ENCODE data around the gene DYNLT4. TPM values are rescaled to one million over a fixed set of nuclear protein-coding genes. Genes with fewer than 3 reads are reported as not detected.
"Not testable (repeated sequence)": the region's sequence is repeated elsewhere in the genome, so short reads cannot be mapped to it uniquely, and the experiment has no call there.

The DYNLT4 gene
- total RNA-seq, 5 donors from 2014 or later (not counting 1 experiment from before 2014, with no cell fraction given), result 0.36 to 4.3 (median 2.3) TPM; not detected in 1

DNA sequence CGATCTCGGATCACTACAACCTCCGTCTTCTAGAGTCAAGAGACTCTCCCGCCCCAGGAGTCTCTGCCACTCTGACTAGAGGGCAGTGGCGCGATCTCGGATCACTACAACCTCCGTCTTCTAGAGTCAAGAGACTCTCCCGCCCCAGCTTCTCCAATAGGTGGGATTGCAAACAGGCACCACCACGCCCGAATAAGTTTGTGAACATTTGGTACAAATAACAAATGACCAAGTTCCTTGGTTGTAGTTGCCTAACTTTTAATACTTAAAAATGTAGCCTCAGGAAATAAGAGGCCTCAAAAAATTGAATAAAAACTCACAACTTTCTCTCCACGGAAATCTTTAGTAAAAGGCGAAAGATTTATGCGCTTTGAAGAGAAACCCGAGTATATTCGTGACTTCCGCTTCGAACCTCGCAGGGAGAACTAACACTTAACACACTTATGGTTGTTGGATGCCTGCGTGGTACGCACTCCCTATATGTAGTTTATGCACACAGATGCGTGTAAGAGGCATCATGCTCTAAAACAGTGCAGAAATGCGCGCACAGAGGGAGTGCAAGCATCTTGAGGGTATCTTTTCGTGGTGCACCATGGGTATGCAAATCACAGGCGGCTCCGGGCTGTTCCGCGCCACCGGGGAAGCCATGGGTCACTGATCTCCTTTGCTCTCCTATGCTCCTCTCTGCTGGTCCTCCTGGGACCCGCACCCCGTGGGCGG lies 12.6 kb upstream of the DYNLT4 start:
- Mint-ChIP-seq H3K36me3 (no peaks in the 10 kb centered on the region), H3K4me1 (peaks cover 39 to 47% (median 41%) of the 10 kb centered on the region in 3 donors), H3K27me3 (no peaks in the 10 kb centered on the region), H3K4me3 (peak overlapping the region; percentile 84 to 96 (median 95)), H3K9me3 (no peaks in the 10 kb centered on the region), H3K27ac (peak overlapping the region; percentile 100)
- ATAC-seq (replicated peaks in 1 of 4) (peak; percentile 79 to 87 (median 82)), DNase-seq (peak; percentile 55 to 90 (median 75))
- WGBS (ENCODE audit: insufficient coverage), result under 1% methylated on average over 18 of the region's 33 CpGs
- H3K9me3 ChIP-seq, result no peaks in the 10 kb centered on the region
- ChIA-PET POLR2A (interaction anchor here (0.5 to 4.4 kb wide), 15 partner anchors 9 to 192 kb away, joined by 3 to 51 read pairs (median 4); partner anchors contain the start of genes BTBD19 (in 2 of the 2), PLK3 (in 2 of the 2), DYNLT4 (in 1 of the 2) and UROD (in 1 of the 2)), CTCF (interaction anchor here (0.9 to 2.8 kb wide), 8 partner anchors 10 to 89 kb away, joined by 3 to 25 read pairs (median 4); partner anchors contain the start of genes BEST4 (in 1 of the 2), BTBD19 (in 1 of the 2), PLK3 (in 1 of the 2) and RNU5D-1 (in 1 of the 2))
- H3K36me3 ChIP-seq (ENCODE audit: control insufficient read depth in 2 of 2, extremely low read depth in 1 of 2, insufficient read depth in 1 of 2, low read length in 1 of 2), result no peaks in the 10 kb centered on the region
- H3K4me1 ChIP-seq (ENCODE audit: control insufficient read depth in 1 of 2, extremely low read depth in 1 of 2, insufficient read depth in 2 of 2, low read length in 2 of 2), result peaks cover 10 to 30% of the 10 kb centered on the region in 2 experiments
- H3K27ac ChIP-seq (ENCODE audit: low read length), result peak overlapping the region; percentile 100
- H3K4me3 ChIP-seq (ENCODE audit: control insufficient read depth in 1 of 2, extremely low read depth in 1 of 2, low read length in 1 of 2), result peak overlapping the region; percentile 77 to 91
- H3K27me3 ChIP-seq (replicated peaks in 1 of 2; ENCODE audit: control insufficient read depth in 2 of 2, extremely low read depth in 1 of 2, insufficient read depth in 2 of 2, low read length in 1 of 2), result no peaks in the 10 kb centered on the region

DNA sequence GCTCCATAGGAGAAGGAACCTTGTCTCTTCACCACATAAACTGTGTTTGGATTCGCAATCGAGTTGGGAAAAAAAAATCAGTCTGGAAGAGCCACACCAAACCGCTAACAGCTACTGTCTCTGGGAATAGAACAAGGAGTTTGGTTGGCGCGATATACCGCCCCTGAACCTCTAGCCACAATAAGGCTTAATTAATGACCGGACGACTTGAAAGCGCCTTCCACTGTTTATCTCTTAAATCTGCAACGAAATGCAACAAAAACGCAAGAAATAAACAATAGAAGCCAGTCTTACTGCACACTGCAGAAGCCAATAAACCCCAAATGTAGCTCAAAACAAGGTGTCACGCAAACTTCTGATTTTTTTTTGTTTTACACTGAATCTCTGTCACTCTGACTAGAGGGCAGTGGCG lies 12.1 kb upstream of the DYNLT4 start:
- peak overlapping the region; percentile 77 to 91 for H3K4me3 ChIP-seq (ENCODE audit: control insufficient read depth in 1 of 2, extremely low read depth in 1 of 2, low read length in 1 of 2)
- peaks cover 10 to 36% of the 10 kb centered on the region in 2 experiments for H3K4me1 ChIP-seq (ENCODE audit: control insufficient read depth in 1 of 2, extremely low read depth in 1 of 2, insufficient read depth in 2 of 2, low read length in 2 of 2)
- Mint-ChIP-seq H3K27ac (peak overlapping the region; percentile 100), H3K27me3 (no peaks in the 10 kb centered on the region), H3K9me3 (no peaks in the 10 kb centered on the region), H3K36me3 (no peaks in the 10 kb centered on the region), H3K4me1 (peaks cover 41 to 52% (median 42%) of the 10 kb centered on the region in 3 donors), H3K4me3 (peak overlapping the region; percentile 84 to 96 (median 95))
- no peaks in the 10 kb centered on the region for H3K36me3 ChIP-seq (ENCODE audit: control insufficient read depth in 2 of 2, extremely low read depth in 1 of 2, insufficient read depth in 1 of 2, low read length in 1 of 2)
- CTCF ChIA-PET, result interaction anchor here in 1 of 2 donors (0.9 to 2.8 kb wide), 6 partner anchors 10 to 88 kb away, joined by 3 to 25 read pairs (median 4); partner anchors contain the start of genes BEST4, BTBD19, PLK3 and RNU5D-1
- POLR2A ChIA-PET, result interaction anchor here (0.5 to 4.4 kb wide), 14 partner anchors 10 to 763 kb away, joined by 3 to 51 read pairs (median 4); partner anchors contain the start of genes BTBD19 (in 2 of the 2), PLK3 (in 2 of the 2), DYNLT4 (in 1 of the 2) and EIF2B3 (in 1 of the 2)
- DNase-seq (no peak), ATAC-seq (replicated peaks in 1 of 4) (peak in 1 of 4 experiments; percentile 2)
- H3K9me3 ChIP-seq, result no peaks in the 10 kb centered on the region
- H3K27ac ChIP-seq (ENCODE audit: low read length), result peak overlapping the region; percentile 100
- 2% methylated on average over 10 of the region's 13 CpGs for WGBS (ENCODE audit: insufficient coverage)
- no peaks in the 10 kb centered on the region for H3K27me3 ChIP-seq (replicated peaks in 1 of 2; ENCODE audit: control insufficient read depth in 2 of 2, extremely low read depth in 1 of 2, insufficient read depth in 2 of 2, low read length in 1 of 2)

DNA sequence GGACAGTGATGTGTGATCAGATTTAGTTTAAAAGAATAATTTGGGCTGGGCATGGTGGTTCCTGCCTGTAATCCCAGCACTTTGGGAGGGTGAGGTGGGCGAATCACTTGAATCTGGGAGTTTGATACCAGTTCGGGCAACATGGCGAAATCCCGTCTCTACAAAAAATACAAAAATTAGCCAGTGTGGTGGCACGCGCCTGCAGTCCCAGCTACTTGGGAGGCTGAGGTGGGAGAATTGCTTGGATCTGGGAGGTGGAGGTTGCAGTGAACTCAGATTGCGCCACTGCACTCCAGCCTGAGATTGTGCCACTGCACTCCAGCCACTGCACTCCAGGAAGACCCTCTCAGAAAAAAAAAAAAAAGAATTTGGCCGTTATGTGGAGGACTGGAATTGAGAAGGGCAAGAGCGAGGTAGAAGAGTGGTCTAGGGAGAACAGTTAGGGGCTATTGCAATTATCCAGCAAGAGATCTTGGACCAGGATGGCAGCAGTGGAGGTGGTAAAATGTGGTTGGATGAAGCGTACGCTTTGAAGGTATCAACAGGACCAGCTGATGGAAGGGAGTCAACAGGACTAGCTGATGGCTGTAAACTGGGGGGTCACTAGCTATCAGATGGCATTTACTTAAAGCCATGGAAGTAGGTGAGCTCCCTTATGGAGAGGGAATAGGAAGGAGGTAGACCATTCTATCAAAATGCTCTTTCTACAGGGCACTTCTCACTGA lies 10.8 kb upstream of the DYNLT4 start:
- no peaks in the 10 kb centered on the region for H3K27me3 Mint-ChIP-seq
- ChIA-PET CTCF (interaction anchor here in 1 of 2 donors (1.1 to 2.8 kb wide), 3 partner anchors 9 to 89 kb away, joined by 4 to 22 read pairs (median 5); partner anchors contain the start of gene BTBD19), POLR2A (interaction anchor here (0.7 to 4.4 kb wide), 9 partner anchors 9 to 390 kb away, joined by 3 to 51 read pairs (median 4); partner anchors contain the start of genes BTBD19 (in 2 of the 2), PLK3 (in 2 of the 2), DYNLT4 (in 1 of the 2) and RPS8 (in 1 of the 2))
- ATAC-seq (replicated peaks in 1 of 4) (no peak), DNase-seq (no peak)
- H3K27me3 ChIP-seq (replicated peaks in 1 of 2; ENCODE audit: control insufficient read depth in 2 of 2, extremely low read depth in 1 of 2, insufficient read depth in 2 of 2, low read length in 1 of 2), result no peaks in the 10 kb centered on the region
- no peak overlapping the region for H3K27ac ChIP-seq (ENCODE audit: low read length)
- peaks cover 47 to 59% (median 49%) of the 10 kb centered on the region in 3 donors for H3K4me1 Mint-ChIP-seq
- no peaks in the 10 kb centered on the region for H3K36me3 ChIP-seq (ENCODE audit: control insufficient read depth in 2 of 2, extremely low read depth in 1 of 2, insufficient read depth in 1 of 2, low read length in 1 of 2)
- no peaks in the 10 kb centered on the region for H3K9me3 Mint-ChIP-seq
- H3K4me3 Mint-ChIP-seq, result peak overlapping the region; percentile 52 to 96 (median 84)
- H3K36me3 Mint-ChIP-seq, result no peaks in the 10 kb centered on the region
- H3K4me3 ChIP-seq (ENCODE audit: control insufficient read depth in 1 of 2, extremely low read depth in 1 of 2, low read length in 1 of 2), result no peak overlapping the region
- peaks cover 14 to 48% of the 10 kb centered on the region in 2 experiments for H3K4me1 ChIP-seq (ENCODE audit: control insufficient read depth in 1 of 2, extremely low read depth in 1 of 2, insufficient read depth in 2 of 2, low read length in 2 of 2)
- H3K27ac Mint-ChIP-seq, result peak overlapping the region; percentile 87 to 100
- no peaks in the 10 kb centered on the region for H3K9me3 ChIP-seq
- 94% methylated on average over 7 of the region's 11 CpGs for WGBS (ENCODE audit: insufficient coverage)

DNA sequence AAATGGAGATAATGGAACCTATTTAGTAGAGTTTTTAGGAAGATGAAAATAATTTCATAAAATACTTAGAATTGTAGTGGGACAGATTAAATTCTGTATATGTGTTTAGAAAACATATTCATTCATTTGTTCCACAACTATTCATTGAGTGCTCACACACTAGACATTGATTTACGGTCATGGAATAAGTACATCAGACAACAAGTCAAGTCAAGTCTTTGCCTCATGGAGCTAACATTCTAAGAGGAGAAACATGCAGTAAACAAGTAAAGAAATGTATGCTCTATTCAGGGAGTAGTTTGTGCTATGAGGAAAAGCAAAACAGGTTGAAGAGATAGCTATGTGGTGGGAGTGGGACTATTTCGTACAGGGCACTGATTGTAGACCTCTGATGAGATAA lies 10.2 kb upstream of the DYNLT4 start:
- Mint-ChIP-seq H3K36me3 (no peaks in the 10 kb centered on the region), H3K4me3 (peak overlapping the region; percentile 0 to 84 (median 49)), H3K4me1 (peaks cover 47 to 61% (median 55%) of the 10 kb centered on the region in 3 donors), H3K9me3 (no peaks in the 10 kb centered on the region), H3K27ac (peak overlapping the region; percentile 57 to 79), H3K27me3 (no peaks in the 10 kb centered on the region)
- Histone ChIP-seq H3K27ac (ENCODE audit: low read length) (no peak overlapping the region), H3K9me3 (no peaks in the 10 kb centered on the region), H3K27me3 (replicated peaks in 1 of 2; ENCODE audit: control insufficient read depth in 2 of 2, extremely low read depth in 1 of 2, insufficient read depth in 2 of 2, low read length in 1 of 2) (no peaks in the 10 kb centered on the region), H3K36me3 (ENCODE audit: control insufficient read depth in 2 of 2, extremely low read depth in 1 of 2, insufficient read depth in 1 of 2, low read length in 1 of 2) (no peaks in the 10 kb centered on the region), H3K4me1 (ENCODE audit: control insufficient read depth in 1 of 2, extremely low read depth in 1 of 2, insufficient read depth in 2 of 2, low read length in 2 of 2) (peaks cover 17 to 54% of the 10 kb centered on the region in 2 experiments), H3K4me3 (ENCODE audit: control insufficient read depth in 1 of 2, extremely low read depth in 1 of 2, low read length in 1 of 2) (no peak overlapping the region)
- ChIA-PET POLR2A (interaction anchor here (0.7 to 4.4 kb wide), 6 partner anchors 8 to 42 kb away, joined by 3 to 51 read pairs (median 20); partner anchors contain the start of genes BTBD19 (in 2 of the 2), PLK3 (in 2 of the 2), DYNLT4 (in 1 of the 2) and RPS8 (in 1 of the 2)), CTCF (interaction anchor here (0.5 to 1.3 kb wide), 4 partner anchors 8 to 196 kb away, joined by 3 to 10 read pairs (median 4); no protein-coding TSS in a partner anchor)
- ATAC-seq (replicated peaks in 1 of 4) (no peak), DNase-seq (no peak)
- 79% methylated on average over 1 of the region's 2 CpGs for WGBS (ENCODE audit: insufficient coverage)

DNA sequence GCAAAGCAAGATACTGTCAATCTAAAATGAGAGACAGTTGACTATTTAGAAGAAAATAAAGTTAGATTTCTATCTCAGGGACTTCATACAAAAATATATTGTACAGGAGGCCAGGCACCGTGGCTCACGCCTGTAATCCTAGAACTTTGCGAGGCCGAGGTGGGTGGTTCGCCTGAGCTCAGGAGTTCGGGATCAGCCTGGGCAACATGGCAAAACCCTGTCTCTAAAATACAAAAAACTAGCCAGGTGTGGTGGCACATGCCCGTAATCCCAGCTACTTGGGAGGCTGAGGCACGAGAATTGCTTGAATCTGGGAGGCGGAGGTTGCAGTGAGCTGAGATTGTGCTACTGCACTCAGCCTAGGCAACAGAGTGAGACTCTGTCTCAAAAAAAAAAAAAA lies 8.8 kb upstream of the DYNLT4 start:
- peaks cover 53 to 68% (median 63%) of the 10 kb centered on the region in 3 donors for H3K4me1 Mint-ChIP-seq
- not testable (repeated sequence) for DNase-seq; H3K27ac ChIP-seq (ENCODE audit: low read length); H3K36me3 ChIP-seq (ENCODE audit: control insufficient read depth in 2 of 2, extremely low read depth in 1 of 2, insufficient read depth in 1 of 2, low read length in 1 of 2); H3K4me3 ChIP-seq (ENCODE audit: control insufficient read depth in 1 of 2, extremely low read depth in 1 of 2, low read length in 1 of 2); H3K9me3 ChIP-seq; H3K27me3 ChIP-seq (replicated peaks in 1 of 2; ENCODE audit: control insufficient read depth in 2 of 2, extremely low read depth in 1 of 2, insufficient read depth in 2 of 2, low read length in 1 of 2); ATAC-seq (replicated peaks in 1 of 4); H3K9me3 Mint-ChIP-seq; H3K27ac Mint-ChIP-seq; H3K27me3 Mint-ChIP-seq; H3K36me3 Mint-ChIP-seq
- ChIA-PET POLR2A (interaction anchor here (0.6 to 0.7 kb wide), 2 partner anchors 16 to 114 kb away, joined by 3 to 8 read pairs; no protein-coding TSS in a partner anchor), CTCF (interaction anchor here in 1 of 2 donors (1.5 kb wide), 1 partner anchor 16 kb away, joined by 3 read pairs; the partner anchor contains the start of gene PLK3)
- 97% methylated on average over 5 of the region's 9 CpGs for WGBS (ENCODE audit: insufficient coverage)
- H3K4me3 Mint-ChIP-seq, result peak overlapping the region in 2 of 3 donors; percentile 31 to 85
- peaks cover 23 to 62% of the 10 kb centered on the region in 2 experiments for H3K4me1 ChIP-seq (ENCODE audit: control insufficient read depth in 1 of 2, extremely low read depth in 1 of 2, insufficient read depth in 2 of 2, low read length in 2 of 2)
